ENCODE data around the gene SH3RF3. TPM values are rescaled to one million over a fixed set of nuclear protein-coding genes. Genes with fewer than 3 reads are reported as not detected.

SH3RF3 gene
- total and polyA plus RNA-seq, 10 of the 15 experiments (the other 5 are each of a cell fraction or from before 2014, with no cell fraction given): 0.08 to 8.8 (median 2.3) TPM

- 26% methylated on average over 4 of the region's 4 CpGs for WGBS (ENCODE audit: insufficient coverage, insufficient replicate concordance, low lambda C conversion rate, missing lambda C conversion rate)
- ATAC-seq: no peak
Observed at GRCh38 chr2:109325570-109325969, 196.6 kb downstream of the SH3RF3 start.

More at GRCh38 chr2:109325570-109325969, 196.6 kb downstream of the SH3RF3 start:
- Histone ChIP-seq H4K20me1 (ENCODE audit: control insufficient read depth, insufficient read depth) (no peaks in the 10 kb centered on the region), H3K36me3 (ENCODE audit: control insufficient read depth in 2 of 2, insufficient read depth in 2 of 2, low read length in 1 of 2) (no peaks in the 10 kb centered on the region), H3K9me3 (replicated peaks; ENCODE audit: control insufficient read depth, insufficient read depth, low read length) (no peaks in the 10 kb centered on the region), H2AFZ (ENCODE audit: control insufficient read depth, low read depth, low read length) (no peak overlapping the region), H3K27ac (ENCODE audit: control insufficient read depth, insufficient read depth) (no peak overlapping the region), H3K27me3 (replicated peaks in 1 of 2; ENCODE audit: control insufficient read depth in 2 of 2, insufficient read depth in 2 of 2, low read length in 1 of 2) (no peaks in the 10 kb centered on the region), H3K4me1 (ENCODE audit: control insufficient read depth, insufficient read depth, low read length) (no peaks in the 10 kb centered on the region; the same call in 1 of the 2 replicates), H3K79me2 (ENCODE audit: control insufficient read depth, insufficient read depth, low read length) (no peaks in the 10 kb centered on the region), H3K4me3 (no peak overlapping the region), H3K4me2 (ENCODE audit: control insufficient read depth, insufficient read depth) (no peak overlapping the region), H3K9ac (ENCODE audit: control insufficient read depth, insufficient read depth, low read length) (no peak overlapping the region)
- DNase-seq (ENCODE audit: low read depth, low spot score): no peak
- intact Hi-C loops (cut with micrococcal nuclease; ENCODE audit: unreplicated experiment) (no loop called here), in situ Hi-C loops (cut with MboI) (no loop called here)
- TF ChIP-seq RCOR1 (conservative IDR thresholded peaks at IDR 0.05; ENCODE audit: low read depth, low read length) (no peak), SP1 (IDR thresholded peaks at IDR 0.05; ENCODE audit: low read depth, low read length) (no peak), ZZZ3 (IDR thresholded peaks at IDR 0.05; ENCODE audit: control insufficient read depth, insufficient read length, low read depth) (no peak), RB1 (IDR thresholded peaks at IDR 0.05; ENCODE audit: borderline replicate concordance) (no peak), SMARCA5 (IDR thresholded peaks at IDR 0.05) (no peak), SUZ12 (IDR thresholded peaks at IDR 0.05; ENCODE audit: unreplicated experiment) (no peak), IRF5 (IDR thresholded peaks at IDR 0.05; ENCODE audit: borderline replicate concordance) (no peak), POLR2AphosphoS2 (IDR thresholded peaks at IDR 0.05; ENCODE audit: low read depth, low read length) (no peak), FOXK2 (IDR thresholded peaks at IDR 0.05) (no peak), RAD21 (IDR thresholded peaks at IDR 0.05; ENCODE audit: insufficient read depth, low read depth, low read length) (no peak), MEF2B (IDR thresholded peaks at IDR 0.05; ENCODE audit: partially characterized antibody, poor library complexity, severe bottlenecking) (no peak), ZNF384 (IDR thresholded peaks at IDR 0.05; ENCODE audit: borderline replicate concordance, low read depth, low read length) (no peak), RELB (IDR thresholded peaks at IDR 0.05; ENCODE audit: low read depth) (no peak), BRCA1 (IDR thresholded peaks at IDR 0.05; ENCODE audit: low read depth, low read length) (no peak), SUPT20H (IDR thresholded peaks at IDR 0.05; ENCODE audit: borderline replicate concordance, control insufficient read depth, low read depth, low read length) (no peak)
- ChIA-PET RAD21 (ENCODE audit: unreplicated experiment) (no interaction called here), CTCF (no interaction called here), SMC1A (ENCODE audit: uncharacterized antibody, unreplicated experiment) (no interaction called here), POLR2A (no interaction called here)
- BruUV-seq (replicated peaks): no TSS peak
- no peak for FAIRE-seq

All from GM12878 (cell line).